Measurements from ENCODE around the gene FFAR4.
A peak's percentile ranks its signal among the peaks of the same experiment; 100 is the strongest.
"Not testable (repeated sequence)": the region's sequence is repeated elsewhere in the genome, so short reads cannot be mapped to it uniquely, and the experiment has no call there.

The FFAR4 gene

DNA sequence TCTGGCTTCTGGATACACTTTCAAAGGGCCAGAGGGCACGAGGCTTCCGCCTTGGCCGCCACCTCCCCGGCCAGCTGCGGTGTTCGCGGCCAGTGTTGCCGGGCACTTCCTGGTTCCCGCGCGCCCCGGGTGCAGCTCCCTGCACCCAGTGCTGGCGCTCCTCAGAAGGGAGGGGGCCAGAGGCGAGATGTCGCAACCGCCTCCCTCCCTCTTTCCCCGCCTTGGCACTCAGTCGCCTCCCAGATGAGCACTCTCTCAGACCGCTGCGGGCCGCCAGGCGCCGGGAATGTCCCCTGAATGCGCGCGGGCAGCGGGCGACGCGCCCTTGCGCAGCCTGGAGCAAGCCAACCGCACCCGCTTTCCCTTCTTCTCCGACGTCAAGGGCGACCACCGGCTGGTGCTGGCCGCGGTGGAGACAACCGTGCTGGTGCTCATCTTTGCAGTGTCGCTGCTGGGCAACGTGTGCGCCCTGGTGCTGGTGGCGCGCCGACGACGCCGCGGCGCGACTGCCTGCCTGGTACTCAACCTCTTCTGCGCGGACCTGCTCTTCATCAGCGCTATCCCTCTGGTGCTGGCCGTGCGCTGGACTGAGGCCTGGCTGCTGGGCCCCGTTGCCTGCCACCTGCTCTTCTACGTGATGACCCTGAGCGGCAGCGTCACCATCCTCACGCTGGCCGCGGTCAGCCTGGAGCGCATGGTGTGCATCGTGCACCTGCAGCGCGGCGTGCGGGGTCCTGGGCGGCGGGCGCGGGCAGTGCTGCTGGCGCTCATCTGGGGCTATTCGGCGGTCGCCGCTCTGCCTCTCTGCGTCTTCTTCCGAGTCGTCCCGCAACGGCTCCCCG is at the start of gene FFAR4:
TSS of gene FFAR4 (plus strand) at position 231 of the 842 bp plus-strand sequence. CDS start at position 287, 56 bp downstream.
- no peak within 1 kb of the TSS for H3K4me3 ChIP-seq (replicated peaks in 1 of 2; ENCODE audit: low read depth in 2 of 2, low read length in 2 of 2)
- DNase-seq (ENCODE audit: low read depth in 2 of 2): peak; percentile 3 to 14

DNA sequence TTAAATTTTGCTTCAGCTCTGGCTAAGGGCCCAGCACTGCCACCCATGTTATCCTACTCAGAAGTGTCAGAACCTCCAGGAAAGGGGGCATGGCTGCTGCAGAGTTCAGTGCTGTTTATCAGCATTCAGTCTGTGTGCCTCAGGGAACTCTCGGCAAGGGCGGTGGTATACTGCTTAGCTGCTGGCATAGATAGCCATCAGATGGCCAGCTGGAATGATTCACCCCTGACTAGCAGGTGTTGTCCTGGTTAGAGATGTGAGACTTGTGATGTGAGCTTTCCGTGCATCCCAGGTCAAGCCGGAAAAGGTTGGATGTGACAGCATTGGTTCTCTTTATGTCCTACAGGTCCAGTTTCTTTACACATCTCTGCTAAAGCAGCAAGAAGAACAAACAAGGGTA is 47.9 kb upstream of the FFAR4 start:
- TF ChIP-seq, protein P1, sequence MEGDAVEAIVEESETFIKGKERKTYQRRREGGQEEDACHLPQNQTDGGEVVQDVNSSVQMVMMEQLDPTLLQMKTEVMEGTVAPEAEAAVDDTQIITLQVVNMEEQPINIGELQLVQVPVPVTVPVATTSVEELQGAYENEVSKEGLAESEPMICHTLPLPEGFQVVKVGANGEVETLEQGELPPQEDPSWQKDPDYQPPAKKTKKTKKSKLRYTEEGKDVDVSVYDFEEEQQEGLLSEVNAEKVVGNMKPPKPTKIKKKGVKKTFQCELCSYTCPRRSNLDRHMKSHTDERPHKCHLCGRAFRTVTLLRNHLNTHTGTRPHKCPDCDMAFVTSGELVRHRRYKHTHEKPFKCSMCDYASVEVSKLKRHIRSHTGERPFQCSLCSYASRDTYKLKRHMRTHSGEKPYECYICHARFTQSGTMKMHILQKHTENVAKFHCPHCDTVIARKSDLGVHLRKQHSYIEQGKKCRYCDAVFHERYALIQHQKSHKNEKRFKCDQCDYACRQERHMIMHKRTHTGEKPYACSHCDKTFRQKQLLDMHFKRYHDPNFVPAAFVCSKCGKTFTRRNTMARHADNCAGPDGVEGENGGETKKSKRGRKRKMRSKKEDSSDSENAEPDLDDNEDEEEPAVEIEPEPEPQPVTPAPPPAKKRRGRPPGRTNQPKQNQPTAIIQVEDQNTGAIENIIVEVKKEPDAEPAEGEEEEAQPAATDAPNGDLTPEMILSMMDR (IDR thresholded peaks at IDR 0.05; ENCODE audit: low read depth, low read length): no peak
- no peak overlapping the region for H3K4me3 ChIP-seq (replicated peaks in 1 of 2; ENCODE audit: low read depth in 2 of 2, low read length in 2 of 2)
- no peak for DNase-seq (ENCODE audit: low read depth in 2 of 2)

More for the DNA sequence above, at the start of gene FFAR4:
- TF ChIP-seq, protein P1 (IDR thresholded peaks at IDR 0.05; ENCODE audit: low read depth, low read length): no peak

DNA sequence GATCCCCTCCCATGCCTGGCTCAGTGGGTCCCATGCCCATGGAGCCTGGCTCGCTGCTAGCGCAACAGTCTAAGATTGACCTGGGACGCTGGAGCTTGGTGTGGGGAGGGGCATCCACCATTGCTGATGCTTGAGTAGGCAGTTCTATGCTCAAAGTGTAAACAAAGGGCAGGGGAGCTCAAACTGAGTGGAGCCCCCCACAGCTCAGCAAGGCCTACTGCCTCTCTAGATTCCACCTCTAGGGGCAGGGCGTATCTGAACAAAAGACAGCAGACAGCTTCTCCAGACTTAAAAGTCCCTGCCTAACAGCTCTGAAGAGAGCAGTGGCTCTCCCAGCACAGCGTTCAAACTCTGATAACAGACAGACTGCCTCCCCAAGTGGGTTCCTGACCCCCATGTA is 31.2 kb upstream of the FFAR4 start:
- H3K4me3 ChIP-seq (replicated peaks in 1 of 2; ENCODE audit: low read depth in 2 of 2, low read length in 2 of 2): no peak overlapping the region
- TF ChIP-seq, protein P1 (IDR thresholded peaks at IDR 0.05; ENCODE audit: low read depth, low read length): no peak
- no peak for DNase-seq (ENCODE audit: low read depth in 2 of 2)

DNA sequence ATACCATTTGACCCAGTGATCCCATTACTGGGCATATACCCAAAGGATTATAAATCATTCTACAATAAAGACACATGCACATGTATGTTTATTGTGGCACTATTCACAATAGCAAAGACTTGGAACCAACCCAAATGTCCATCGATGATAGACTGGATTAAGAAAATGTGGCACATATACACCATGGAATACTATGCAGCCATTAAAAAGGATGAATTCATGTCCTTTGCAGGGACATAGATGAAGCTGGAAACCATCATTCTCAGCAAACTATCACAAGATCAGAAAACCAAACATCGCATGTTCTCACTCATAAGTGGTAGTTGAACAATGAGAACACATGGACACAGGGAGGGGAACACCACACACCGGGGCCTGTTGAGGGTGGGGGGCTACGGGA is 25.6 kb upstream of the FFAR4 start:
- not testable (repeated sequence) for H3K4me3 ChIP-seq (replicated peaks in 1 of 2; ENCODE audit: low read depth in 2 of 2, low read length in 2 of 2); DNase-seq (ENCODE audit: low read depth in 2 of 2)

DNA sequence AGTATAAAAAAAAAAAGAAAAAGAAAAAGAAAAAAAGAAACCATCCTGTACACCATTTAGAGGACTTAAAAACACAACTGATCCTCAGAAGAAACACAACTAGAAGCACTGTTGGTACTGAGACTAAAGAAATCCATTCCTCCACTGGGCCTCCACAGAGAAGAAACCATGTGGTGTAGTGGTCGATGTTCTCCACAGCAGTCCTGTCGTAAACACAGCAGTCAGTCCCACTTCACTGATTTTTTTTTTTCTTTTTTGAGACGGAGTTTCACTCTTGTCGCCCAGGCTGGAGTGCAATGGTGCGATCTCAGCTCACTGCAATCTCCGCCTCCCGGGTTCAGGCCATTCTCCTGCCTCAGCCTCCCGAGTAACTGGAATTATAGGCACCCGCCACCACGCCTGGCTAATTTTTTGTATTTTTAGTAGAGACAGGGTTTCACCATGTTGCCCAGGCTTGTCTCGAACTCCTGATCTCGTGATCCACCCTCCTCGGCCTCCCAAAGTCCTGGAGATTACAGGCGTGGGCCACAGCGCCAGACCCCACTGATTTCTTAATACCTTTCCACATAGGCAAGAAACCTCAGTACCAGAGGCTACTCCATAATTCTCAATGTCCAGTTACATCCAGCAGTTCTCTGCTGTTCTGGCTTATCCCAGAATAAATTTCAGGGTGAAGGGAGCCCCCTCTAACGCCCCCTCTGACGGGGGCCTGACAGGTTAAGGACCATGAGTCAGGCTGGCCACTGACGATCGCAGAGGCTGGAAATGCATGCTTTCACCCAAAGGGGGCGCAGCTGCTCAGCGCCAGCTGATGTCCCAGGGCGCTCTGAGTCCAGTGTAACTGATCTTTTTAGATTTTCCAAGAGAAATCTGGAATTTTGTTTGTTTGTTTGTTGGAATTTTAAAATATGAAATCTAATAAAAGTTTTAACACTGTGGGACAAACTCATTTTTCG is 24.8 kb upstream of the FFAR4 start:
- H3K4me3 ChIP-seq (replicated peaks in 1 of 2; ENCODE audit: low read depth in 2 of 2, low read length in 2 of 2): peak overlapping the region; percentile 22 to 30
- DNase-seq (ENCODE audit: low read depth in 2 of 2): peak; percentile 62 to 65
- TF ChIP-seq, protein P1 (IDR thresholded peaks at IDR 0.05; ENCODE audit: low read depth, low read length): peak; percentile 98

DNA sequence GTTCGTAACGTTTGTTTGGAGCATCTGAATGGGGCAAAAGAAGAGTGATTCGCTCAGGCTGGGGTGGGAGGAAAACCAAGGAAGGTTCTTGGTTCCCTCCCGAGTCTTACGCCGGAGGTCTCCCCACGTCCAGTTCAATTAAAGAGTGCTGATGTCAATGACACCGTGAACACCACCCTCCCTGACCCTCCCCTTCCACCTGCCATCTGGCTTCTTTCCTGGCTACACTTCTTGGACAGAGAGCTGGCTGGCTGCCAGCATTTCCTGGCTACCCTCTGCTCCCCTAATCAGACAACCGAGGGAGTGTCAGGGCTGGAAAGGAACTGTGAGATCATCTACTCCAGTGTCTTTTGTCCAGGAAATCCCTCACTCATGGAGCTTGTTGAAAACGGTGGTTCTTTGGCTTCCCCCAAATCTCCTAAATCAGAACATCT is 24.1 kb upstream of the FFAR4 start:
- peak overlapping the region; percentile 22 to 30 for H3K4me3 ChIP-seq (replicated peaks in 1 of 2; ENCODE audit: low read depth in 2 of 2, low read length in 2 of 2)
- TF ChIP-seq, protein P1 (IDR thresholded peaks at IDR 0.05; ENCODE audit: low read depth, low read length): no peak
- DNase-seq (ENCODE audit: low read depth in 2 of 2): peak; percentile 38 to 65

DNA sequence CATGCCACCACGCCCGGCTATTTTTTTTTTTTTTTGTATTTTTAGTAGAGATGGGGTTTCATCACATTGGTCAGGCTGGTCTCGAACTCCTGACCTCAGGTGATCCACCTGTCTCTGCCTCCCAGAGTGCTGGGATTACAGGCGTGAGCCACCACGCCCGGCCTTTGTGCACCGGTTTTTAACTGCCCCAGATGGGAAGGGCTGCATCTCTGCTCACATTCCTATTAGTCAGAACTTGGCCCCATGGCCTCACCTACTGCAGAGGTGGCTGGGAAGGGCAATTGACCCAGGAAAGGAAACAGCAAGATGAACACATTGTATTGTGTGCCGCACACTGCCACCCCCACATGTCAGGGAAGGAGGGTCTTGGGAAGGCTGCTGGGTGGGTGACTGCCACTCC is 19.5 kb upstream of the FFAR4 start:
- not testable (repeated sequence) for H3K4me3 ChIP-seq (replicated peaks in 1 of 2; ENCODE audit: low read depth in 2 of 2, low read length in 2 of 2); DNase-seq (ENCODE audit: low read depth in 2 of 2)
